GM23338 (cell line): ENCODE results near the gene HOXA10. TPM values are rescaled to one million over a fixed set of nuclear protein-coding genes. Genes with fewer than 3 reads are reported as not detected.

Source experiments
- ATAC-seq: fragments of 200-7000 bp; cut with Tn5 transposase; 3 replicates; pipeline ENCODE4 v1.9.1; 2020
- DNase-seq: peaks from one replicate; pipeline ENCODE4 v3.0.0-alpha.2; 2015; ENCODE audit warnings: low spot score
- H2AFZ ChIP-seq: fragments of 200-600 bp; sonication (generic); 2 replicates; pipeline ENCODE4 v1.8.0; 2016; ENCODE audit warnings: antibody characterized with exemption, mild to moderate bottlenecking, moderate library complexity
- H3F3A ChIP-seq: fragments of 200-600 bp; sonication (generic); replicated peaks from 2 replicates; pipeline ENCODE4 v1.8.0; 2017; ENCODE audit warnings: antibody characterized with exemption, mixed run types, low read depth
- H3K27ac ChIP-seq: fragments of 200-600 bp; sonication (generic); 2 replicates; pipeline ENCODE4 v1.6.1; 2016; ENCODE audit warnings: low read depth
- H3K27me3 ChIP-seq: fragments of 200-600 bp; sonication (generic); 2 replicates; pipeline ENCODE4 v1.8.0; 2016; ENCODE audit warnings: mild to moderate bottlenecking, mixed run types, moderate library complexity; ENCODE audit not compliant: insufficient read depth
- H3K36me3 ChIP-seq: fragments of 200-600 bp; sonication (generic); 2 replicates; pipeline ENCODE4 v1.8.0; 2016; ENCODE audit warnings: mild to moderate bottlenecking; ENCODE audit not compliant: insufficient read depth
- H3K4me1 ChIP-seq: fragments of 200-600 bp; sonication (generic); 2 replicates; pipeline ENCODE4 v1.8.0; 2016; ENCODE audit warnings: mild to moderate bottlenecking, moderate library complexity; ENCODE audit not compliant: insufficient read depth
- H3K4me2 ChIP-seq: fragments of 200-600 bp; sonication (generic); 2 replicates; pipeline ENCODE4 v1.7.1; 2017; ENCODE audit warnings: mixed run types
- H3K4me3 ChIP-seq: fragments of 200-600 bp; sonication (generic); 2 replicates; pipeline ENCODE4 v1.6.1; 2016; ENCODE audit warnings: mixed run types
- H3K79me2 ChIP-seq: fragments of 200-600 bp; sonication (generic); replicated peaks from 2 replicates; pipeline ENCODE4 v1.8.0; 2017; ENCODE audit warnings: mild to moderate bottlenecking; ENCODE audit not compliant: insufficient read depth
- H3K9me2 ChIP-seq: fragments of 200-600 bp; sonication (generic); 2 replicates; pipeline ENCODE4 v1.8.0; 2017; ENCODE audit not compliant: insufficient read depth
- H4K20me1 ChIP-seq: fragments of 200-600 bp; sonication (generic); replicated peaks from 2 replicates; pipeline ENCODE4 v1.8.0; 2017; ENCODE audit warnings: mild to moderate bottlenecking; ENCODE audit not compliant: insufficient read depth
- H3K27ac Mint-ChIP-seq: 2 replicates; pipeline ENCODE4 v1.8.0; 2020; ENCODE audit warnings: inconsistent platforms, mild to moderate bottlenecking, moderate library complexity, mixed read lengths
- H3K27me3 Mint-ChIP-seq: 3 replicates; pipeline ENCODE4 v1.8.0; 2022; ENCODE audit warnings: low read depth, mild to moderate bottlenecking, moderate library complexity, mixed read lengths, inconsistent platforms; ENCODE audit not compliant: insufficient read depth, poor library complexity
- H3K36me3 Mint-ChIP-seq: 3 replicates; pipeline ENCODE4 v1.8.0; 2021; ENCODE audit warnings: low read depth, mild to moderate bottlenecking, inconsistent platforms, moderate library complexity, mixed read lengths
- H3K4me1 Mint-ChIP-seq: 3 replicates; pipeline ENCODE4 v1.8.0; 2020; ENCODE audit warnings: mild to moderate bottlenecking, inconsistent platforms, mixed read lengths
- H3K4me3 Mint-ChIP-seq: 3 replicates; pipeline ENCODE4 v1.8.0; 2021; ENCODE audit warnings: moderate library complexity, mild to moderate bottlenecking, inconsistent platforms, mixed read lengths
- H3K9me3 Mint-ChIP-seq: 3 replicates; pipeline ENCODE4 v1.8.0; 2020; ENCODE audit warnings: moderate library complexity, mild to moderate bottlenecking, inconsistent platforms, mixed read lengths
- CREB1 ChIP-seq: fragments of 250-450 bp; sonication (Bioruptor Pico); IDR thresholded peaks from 2 replicates; pipeline ENCODE4 v1.5.0; 2020; ENCODE audit warnings: low read depth, mild to moderate bottlenecking, moderate library complexity
- EZH2 ChIP-seq: fragments of 200-600 bp; sonication (generic); IDR thresholded peaks from one replicate; pipeline ENCODE4 v1.8.0; 2017; ENCODE audit warnings: antibody characterized with exemption, mild to moderate bottlenecking, low read depth; ENCODE audit not compliant: unreplicated experiment
- EZH2phosphoT487 ChIP-seq: fragments of 200-600 bp; sonication (generic); IDR thresholded peaks from one replicate; pipeline ENCODE4 v1.8.1; 2018; ENCODE audit warnings: antibody characterized with exemption; ENCODE audit not compliant: unreplicated experiment
- JUNB ChIP-seq: IDR thresholded peaks from one replicate; pipeline ENCODE4 v1.6.1; 2016; ENCODE audit warnings: antibody characterized with exemption; ENCODE audit not compliant: unreplicated experiment
- NANOG ChIP-seq: IDR thresholded peaks from 2 replicates; pipeline ENCODE4 v1.6.1; 2016; ENCODE audit warnings: antibody characterized with exemption, borderline replicate concordance
- STAT1 ChIP-seq: IDR thresholded peaks from one replicate; pipeline ENCODE4 v1.6.1; 2016; ENCODE audit warnings: antibody characterized with exemption; ENCODE audit not compliant: unreplicated experiment
- ZNF114 ChIP-seq: fragments of 250-450 bp; sonication (Bioruptor Pico); IDR thresholded peaks from 2 replicates; pipeline ENCODE4 v1.5.0; 2020; ENCODE audit warnings: mild to moderate bottlenecking, moderate library complexity
- polyA plus RNA-seq: library from polyadenylated mRNA; unstranded; fragments of >200 nt; fragmentation: Nextera tagmentation; extraction: Ambion mirVana; gene quantifications from 2 replicates; pipeline ENCODE4 v1.2.1, GENCODE V29; 2016
- total RNA-seq: library from RNA; depleted of rRNA; stranded (reverse); fragments of >200 nt; shearing (Covaris generic); gene quantifications from 2 replicates; pipeline ENCODE4 v1.2.3, GENCODE V29; 2014
- TF ChIP-seq, protein P1 (sequence below), 2 experiments: fragments of 200-600 bp in 1 of 2; sonication (generic) in 1 of 2; conservative IDR thresholded peaks; 2 replicates each; pipeline versions ENCODE4 v1.5.1 to v1.6.1; 2016 to 2017; ENCODE audit warnings: antibody characterized with exemption in 2 of 2, low read depth in 2 of 2, mild to moderate bottlenecking in 2 of 2, moderate library complexity in 1 of 2
- TF ChIP-seq, protein P2 (sequence below): IDR thresholded peaks from 2 replicates; pipeline ENCODE4 v1.6.1; 2016; ENCODE audit warnings: antibody characterized with exemption
- TF ChIP-seq, protein P3 (sequence below): IDR thresholded peaks from one replicate; pipeline ENCODE4 v1.6.1; 2018; ENCODE audit warnings: antibody characterized with exemption; ENCODE audit not compliant: unreplicated experiment

HOXA10 gene
- total and polyA plus RNA-seq, 2 experiments from 2014 or later: not detected

DNA sequence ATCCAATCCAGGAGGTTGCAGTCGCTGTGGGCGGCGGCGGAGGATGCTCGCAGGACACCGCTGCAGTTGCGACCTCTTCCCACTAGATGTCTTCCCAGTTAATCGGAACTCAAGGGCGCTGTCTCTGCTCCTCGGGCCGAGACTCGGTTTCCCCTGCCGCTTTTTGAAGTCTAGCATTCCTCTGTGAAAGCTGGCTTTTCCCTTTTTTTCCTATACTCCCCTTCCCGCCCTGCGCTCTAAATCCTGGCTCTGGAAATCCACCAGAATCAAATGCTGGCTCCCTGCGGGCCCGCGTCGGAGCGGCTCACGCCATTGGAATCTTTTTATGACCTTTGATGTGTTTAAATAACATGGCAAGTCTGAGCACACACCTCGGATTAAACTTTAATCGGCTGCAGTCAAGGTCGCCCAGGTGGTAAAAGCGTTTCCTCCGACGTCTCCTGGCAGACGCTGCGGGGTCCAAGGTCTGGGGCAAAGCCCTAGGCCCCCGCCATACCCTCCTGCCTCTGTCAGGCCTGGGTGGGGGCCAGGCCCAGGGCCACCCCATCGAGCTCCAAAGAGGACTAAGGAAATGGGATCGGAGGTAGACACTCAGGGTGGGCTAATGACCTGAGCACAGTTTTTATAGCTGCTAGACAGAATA is 36.4 kb upstream of the HOXA10 start:
- H3K27me3 ChIP-seq: peaks cover 100% of the 10 kb centered on the region
- H3K27me3 Mint-ChIP-seq: peaks cover 100% of the 10 kb centered on the region
- no peak overlapping the region for H2AFZ ChIP-seq
- peaks cover 50% of the 10 kb centered on the region for H4K20me1 ChIP-seq
- ATAC-seq (peak; percentile 57), DNase-seq (peak; percentile 92)
- no peak overlapping the region for H3K27ac ChIP-seq
- H3K4me1 Mint-ChIP-seq: peaks cover 21% of the 10 kb centered on the region
- no peak overlapping the region for H3K4me3 Mint-ChIP-seq
- peaks cover 46% of the 10 kb centered on the region for H3K4me1 ChIP-seq
- H3F3A ChIP-seq: peaks cover 43% of the 10 kb centered on the region
- H3K9me3 Mint-ChIP-seq: no peaks in the 10 kb centered on the region; the same call in 1 of the 3 replicates
- TF ChIP-seq EZH2 (peak; percentile 96), ZNF114 (CRISPR knock-in tag) (no peak)
- TF ChIP-seq, protein P1, sequence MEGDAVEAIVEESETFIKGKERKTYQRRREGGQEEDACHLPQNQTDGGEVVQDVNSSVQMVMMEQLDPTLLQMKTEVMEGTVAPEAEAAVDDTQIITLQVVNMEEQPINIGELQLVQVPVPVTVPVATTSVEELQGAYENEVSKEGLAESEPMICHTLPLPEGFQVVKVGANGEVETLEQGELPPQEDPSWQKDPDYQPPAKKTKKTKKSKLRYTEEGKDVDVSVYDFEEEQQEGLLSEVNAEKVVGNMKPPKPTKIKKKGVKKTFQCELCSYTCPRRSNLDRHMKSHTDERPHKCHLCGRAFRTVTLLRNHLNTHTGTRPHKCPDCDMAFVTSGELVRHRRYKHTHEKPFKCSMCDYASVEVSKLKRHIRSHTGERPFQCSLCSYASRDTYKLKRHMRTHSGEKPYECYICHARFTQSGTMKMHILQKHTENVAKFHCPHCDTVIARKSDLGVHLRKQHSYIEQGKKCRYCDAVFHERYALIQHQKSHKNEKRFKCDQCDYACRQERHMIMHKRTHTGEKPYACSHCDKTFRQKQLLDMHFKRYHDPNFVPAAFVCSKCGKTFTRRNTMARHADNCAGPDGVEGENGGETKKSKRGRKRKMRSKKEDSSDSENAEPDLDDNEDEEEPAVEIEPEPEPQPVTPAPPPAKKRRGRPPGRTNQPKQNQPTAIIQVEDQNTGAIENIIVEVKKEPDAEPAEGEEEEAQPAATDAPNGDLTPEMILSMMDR (conservative IDR thresholded peaks at IDR 0.05; ENCODE audit: low read depth in 2 of 2): peak; percentile 68 to 83
- no peak overlapping the region for H3K27ac Mint-ChIP-seq
- H3K4me2 ChIP-seq: 0 out of 2 replicates have a peak overlapping the region, but pooled peaks have one; percentile 37
- H3K79me2 ChIP-seq: no peaks in the 10 kb centered on the region
- H3K36me3 ChIP-seq: no peaks in the 10 kb centered on the region
- no peaks in the 10 kb centered on the region for H3K36me3 Mint-ChIP-seq
- no peak overlapping the region for H3K4me3 ChIP-seq
- no peaks in the 10 kb centered on the region for H3K9me2 ChIP-seq

DNA sequence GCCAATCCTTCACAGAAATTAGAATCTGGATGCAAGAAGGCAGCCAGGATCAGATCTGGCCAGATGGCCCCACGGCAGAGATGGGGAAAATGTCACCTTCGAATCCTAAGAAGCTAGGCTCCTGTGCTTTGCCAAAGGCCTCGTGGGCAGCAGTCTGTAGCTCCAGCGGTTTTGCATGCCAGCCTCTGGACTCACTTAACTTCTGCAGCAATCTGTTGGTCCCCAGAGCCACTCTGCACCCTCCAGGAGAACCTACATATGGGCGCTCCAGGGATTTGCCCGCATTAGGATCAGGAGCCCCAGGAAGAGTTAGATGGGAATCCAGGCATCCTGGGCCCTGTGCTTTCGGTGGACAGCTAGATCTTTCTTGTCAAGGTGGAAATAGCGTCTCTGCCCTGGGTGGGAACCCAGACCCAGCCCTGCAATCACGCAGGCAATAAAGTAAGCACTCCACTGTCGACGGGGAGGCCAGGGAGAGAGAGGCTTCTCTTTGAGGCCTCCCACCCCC is 35.9 kb upstream of the HOXA10 start:
- ATAC-seq: no peak
- Histone ChIP-seq H3K27me3 (peaks cover 100% of the 10 kb centered on the region), H3K27ac (no peak overlapping the region), H3K79me2 (no peaks in the 10 kb centered on the region), H2AFZ (no peak overlapping the region), H3F3A (peaks cover 40% of the 10 kb centered on the region), H4K20me1 (peaks cover 48% of the 10 kb centered on the region), H3K9me2 (no peaks in the 10 kb centered on the region), H3K36me3 (no peaks in the 10 kb centered on the region), H3K4me1 (peaks cover 42% of the 10 kb centered on the region), H3K4me3 (no peak overlapping the region), H3K4me2 (no peak overlapping the region)
- TF ChIP-seq, protein P2, sequence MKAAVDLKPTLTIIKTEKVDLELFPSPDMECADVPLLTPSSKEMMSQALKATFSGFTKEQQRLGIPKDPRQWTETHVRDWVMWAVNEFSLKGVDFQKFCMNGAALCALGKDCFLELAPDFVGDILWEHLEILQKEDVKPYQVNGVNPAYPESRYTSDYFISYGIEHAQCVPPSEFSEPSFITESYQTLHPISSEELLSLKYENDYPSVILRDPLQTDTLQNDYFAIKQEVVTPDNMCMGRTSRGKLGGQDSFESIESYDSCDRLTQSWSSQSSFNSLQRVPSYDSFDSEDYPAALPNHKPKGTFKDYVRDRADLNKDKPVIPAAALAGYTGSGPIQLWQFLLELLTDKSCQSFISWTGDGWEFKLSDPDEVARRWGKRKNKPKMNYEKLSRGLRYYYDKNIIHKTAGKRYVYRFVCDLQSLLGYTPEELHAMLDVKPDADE: no peak
- TF ChIP-seq EZH2: peak; percentile 49
- Mint-ChIP-seq H3K9me3 (no peaks in the 10 kb centered on the region; the same call in 2 of the 3 replicates), H3K4me1 (peaks cover 21% of the 10 kb centered on the region), H3K27ac (no peak overlapping the region), H3K27me3 (peaks cover 100% of the 10 kb centered on the region), H3K36me3 (no peaks in the 10 kb centered on the region), H3K4me3 (no peak overlapping the region)
- DNase-seq: no peak

DNA sequence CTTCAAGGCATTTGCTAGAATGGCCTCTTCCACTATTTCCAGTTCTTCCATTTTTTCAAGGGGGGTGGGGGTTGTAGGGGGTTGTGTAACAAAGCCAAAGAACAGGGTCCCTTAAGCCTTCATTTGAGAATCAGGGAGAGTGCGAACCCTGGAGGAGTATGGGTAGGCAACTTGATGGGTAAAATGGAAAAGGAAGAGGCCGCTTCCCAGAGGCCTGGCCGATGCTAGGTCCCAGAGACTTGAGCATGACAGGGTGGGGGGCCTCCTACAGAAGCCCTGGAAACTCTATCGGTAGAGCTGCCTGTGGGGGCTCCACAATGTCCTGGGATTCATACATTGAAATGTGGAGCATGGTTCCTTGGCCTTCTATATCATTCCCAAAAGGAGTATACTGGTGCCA is 34.9 kb upstream of the HOXA10 start:
- peaks cover 100% of the 10 kb centered on the region for H3K27me3 Mint-ChIP-seq
- no peaks in the 10 kb centered on the region for H3K9me2 ChIP-seq
- H3K36me3 ChIP-seq: no peaks in the 10 kb centered on the region
- H4K20me1 ChIP-seq: peaks cover 50% of the 10 kb centered on the region
- H2AFZ ChIP-seq: no peak overlapping the region
- H3K4me1 ChIP-seq: peaks cover 33% of the 10 kb centered on the region
- no peak overlapping the region for H3K4me3 ChIP-seq
- H3K4me2 ChIP-seq: no peak overlapping the region
- no peak overlapping the region for H3K27ac Mint-ChIP-seq
- H3K36me3 Mint-ChIP-seq: no peaks in the 10 kb centered on the region
- ATAC-seq: no peak
- no peaks in the 10 kb centered on the region; the same call in 2 of the 3 replicates for H3K9me3 Mint-ChIP-seq
- H3K27ac ChIP-seq: no peak overlapping the region
- H3K4me3 Mint-ChIP-seq: no peak overlapping the region
- DNase-seq: no peak
- H3K79me2 ChIP-seq: no peaks in the 10 kb centered on the region
- peaks cover 14% of the 10 kb centered on the region for H3K4me1 Mint-ChIP-seq
- H3K27me3 ChIP-seq: peaks cover 100% of the 10 kb centered on the region
- H3F3A ChIP-seq: peaks cover 46% of the 10 kb centered on the region
- TF ChIP-seq, protein P3, sequence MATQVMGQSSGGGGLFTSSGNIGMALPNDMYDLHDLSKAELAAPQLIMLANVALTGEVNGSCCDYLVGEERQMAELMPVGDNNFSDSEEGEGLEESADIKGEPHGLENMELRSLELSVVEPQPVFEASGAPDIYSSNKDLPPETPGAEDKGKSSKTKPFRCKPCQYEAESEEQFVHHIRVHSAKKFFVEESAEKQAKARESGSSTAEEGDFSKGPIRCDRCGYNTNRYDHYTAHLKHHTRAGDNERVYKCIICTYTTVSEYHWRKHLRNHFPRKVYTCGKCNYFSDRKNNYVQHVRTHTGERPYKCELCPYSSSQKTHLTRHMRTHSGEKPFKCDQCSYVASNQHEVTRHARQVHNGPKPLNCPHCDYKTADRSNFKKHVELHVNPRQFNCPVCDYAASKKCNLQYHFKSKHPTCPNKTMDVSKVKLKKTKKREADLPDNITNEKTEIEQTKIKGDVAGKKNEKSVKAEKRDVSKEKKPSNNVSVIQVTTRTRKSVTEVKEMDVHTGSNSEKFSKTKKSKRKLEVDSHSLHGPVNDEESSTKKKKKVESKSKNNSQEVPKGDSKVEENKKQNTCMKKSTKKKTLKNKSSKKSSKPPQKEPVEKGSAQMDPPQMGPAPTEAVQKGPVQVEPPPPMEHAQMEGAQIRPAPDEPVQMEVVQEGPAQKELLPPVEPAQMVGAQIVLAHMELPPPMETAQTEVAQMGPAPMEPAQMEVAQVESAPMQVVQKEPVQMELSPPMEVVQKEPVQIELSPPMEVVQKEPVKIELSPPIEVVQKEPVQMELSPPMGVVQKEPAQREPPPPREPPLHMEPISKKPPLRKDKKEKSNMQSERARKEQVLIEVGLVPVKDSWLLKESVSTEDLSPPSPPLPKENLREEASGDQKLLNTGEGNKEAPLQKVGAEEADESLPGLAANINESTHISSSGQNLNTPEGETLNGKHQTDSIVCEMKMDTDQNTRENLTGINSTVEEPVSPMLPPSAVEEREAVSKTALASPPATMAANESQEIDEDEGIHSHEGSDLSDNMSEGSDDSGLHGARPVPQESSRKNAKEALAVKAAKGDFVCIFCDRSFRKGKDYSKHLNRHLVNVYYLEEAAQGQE: no peak
- TF ChIP-seq STAT1 (no peak), JUNB (no peak), CREB1 (CRISPR knock-in tag) (no peak), EZH2phosphoT487 (no peak), EZH2 (no peak), NANOG (no peak)
- TF ChIP-seq, protein P2: no peak
